T-helper 22 cell (primary cell): ENCODE results near the gene TXNL1.
A peak's percentile ranks its signal among the peaks of the same experiment; 100 is the strongest.
"Not testable (repeated sequence)": the region's sequence is repeated elsewhere in the genome, so short reads cannot be mapped to it uniquely, and the experiment has no call there.

Experiments used
- DNase-seq: peaks from one replicate; pipeline ENCODE4 v3.0.0-alpha.2; 2020; ENCODE audit warnings: low read depth

TXNL1 gene

GRCh38 chr18:56643381-56643780, 5.0 kb upstream of the TXNL1 start:
- no peak for DNase-seq

- no peak for DNase-seq
Measured at GRCh38 chr18:56641714-56642337, 3.4 kb upstream of the TXNL1 start.

- no peak for DNase-seq
Measured at GRCh38 chr18:56639571-56639970, 1.2 kb upstream of the TXNL1 start.

GRCh38 chr18:56639104-56639381, 651 bp upstream of the TXNL1 start:
- DNase-seq, result no peak

GRCh38 chr18:56637711-56638231, 621 bp downstream of the TXNL1 start:
- DNase-seq, result peak; percentile 5

GRCh38 chr18:56637176-56637575, 1.2 kb downstream of the TXNL1 start:
- no peak for DNase-seq

- DNase-seq, result no peak
Measured at GRCh38 chr18:56635007-56635406, 3.4 kb downstream of the TXNL1 start.

GRCh38 chr18:56632070-56633022, 6.0 kb downstream of the TXNL1 start:
- DNase-seq, result no peak

- no peak for DNase-seq
Measured at GRCh38 chr18:56627991-56628390, 10.4 kb downstream of the TXNL1 start.

- no peak for DNase-seq
Measured at GRCh38 chr18:56615738-56616520, 22.5 kb downstream of the TXNL1 start.

GRCh38 chr18:56606618-56607017, 31.8 kb downstream of the TXNL1 start:
- no peak for DNase-seq

GRCh38 chr18:56598422-56598821, 40.0 kb downstream of the TXNL1 start:
- DNase-seq, result no peak

- DNase-seq, result no peak
Measured at GRCh38 chr18:56593906-56594305, 44.5 kb downstream of the TXNL1 start.

GRCh38 chr18:56580026-56580425, 58.4 kb downstream of the TXNL1 start:
- no peak for DNase-seq

- DNase-seq, result no peak
Measured at GRCh38 chr18:56579451-56579850, 58.9 kb downstream of the TXNL1 start.

- no peak for DNase-seq
Measured at GRCh38 chr18:56576826-56577573, 61.4 kb downstream of the TXNL1 start.

- DNase-seq, result no peak
Measured at GRCh38 chr18:56575819-56576663, 62.4 kb downstream of the TXNL1 start.

- DNase-seq, result no peak
Measured at GRCh38 chr18:56574861-56575260, 63.5 kb downstream of the TXNL1 start.

- not testable (repeated sequence) for DNase-seq
Measured at GRCh38 chr18:56572267-56572666, 66.1 kb downstream of the TXNL1 start.

- no peak for DNase-seq
Measured at GRCh38 chr18:56570978-56571377, 67.4 kb downstream of the TXNL1 start.

GRCh38 chr18:56569416-56569815, 69.0 kb downstream of the TXNL1 start:
- no peak for DNase-seq
